GM19395 (cell line): Measurements from ENCODE around the gene MDM2.
"Not testable (repeated sequence)": the region's sequence is repeated elsewhere in the genome, so short reads cannot be mapped to it uniquely, and the experiment has no call there.

Experiments used
- ATAC-seq: cut with Tn5 transposase; IDR thresholded peaks from one replicate; pipeline ENCODE4 v1.9.1; 2021; ENCODE audit warnings: mild to moderate bottlenecking, moderate library complexity; ENCODE audit not compliant: unreplicated experiment

The MDM2 gene

GRCh38 chr12:68804657-68805591, 3.1 kb upstream of the MDM2 start:
- ATAC-seq = no peak

GRCh38 chr12:68805592-68806120, 2.3 kb upstream of the MDM2 start:
- no peak for ATAC-seq

- ATAC-seq = no peak
These were observed 1.3 kb upstream of the MDM2 start for GRCh38 chr12:68806488-68807237.

- not testable (repeated sequence) for ATAC-seq
These were observed 752 bp upstream of the MDM2 start for GRCh38 chr12:68807274-68807575.

GRCh38 chr12:68808388-68809189, 612 bp downstream of the MDM2 start:
- peak; percentile 59 for ATAC-seq

GRCh38 chr12:68809190-68810026, 1.4 kb downstream of the MDM2 start:
- no peak for ATAC-seq

- not testable (repeated sequence) for ATAC-seq
These were observed 2.0 kb downstream of the MDM2 start for GRCh38 chr12:68810027-68810389.

GRCh38 chr12:68811573-68811972, 3.6 kb downstream of the MDM2 start:
- ATAC-seq = not testable (repeated sequence)

GRCh38 chr12:68812553-68813241, 4.7 kb downstream of the MDM2 start:
- no peak for ATAC-seq

GRCh38 chr12:68813242-68813593, 5.2 kb downstream of the MDM2 start:
- ATAC-seq = no peak

- no peak for ATAC-seq
These were observed 6.7 kb downstream of the MDM2 start for GRCh38 chr12:68814490-68815231.

- no peak for ATAC-seq
These were observed 7.4 kb downstream of the MDM2 start for GRCh38 chr12:68815232-68815927.

GRCh38 chr12:68815928-68816800, 8.2 kb downstream of the MDM2 start:
- ATAC-seq = no peak

- not testable (repeated sequence) for ATAC-seq
These were observed 11.5 kb downstream of the MDM2 start for GRCh38 chr12:68819481-68819880.

- no peak for ATAC-seq
These were observed 13.6 kb downstream of the MDM2 start for GRCh38 chr12:68821357-68822188.

- ATAC-seq = no peak
These were observed 15.7 kb downstream of the MDM2 start for GRCh38 chr12:68823696-68824095.

- no peak for ATAC-seq
These were observed 16.2 kb downstream of the MDM2 start for GRCh38 chr12:68824131-68824530.
